GM12892 (cell line): ENCODE measurements around the gene LHCGR.

ENCODE experiments used
- POLR2A ChIP-seq: IDR thresholded peaks from 2 replicates; pipeline ENCODE4 v1.6.1; 2011; ENCODE audit warnings: low read depth, low read length, control low read depth
- POLR2AphosphoS5 ChIP-seq: IDR thresholded peaks from 2 replicates; pipeline ENCODE4 v1.6.1; 2011; ENCODE audit warnings: low read depth, low read length, control low read depth
- TAF1 ChIP-seq: IDR thresholded peaks from 2 replicates; pipeline ENCODE4 v1.6.1; 2011; ENCODE audit warnings: low read depth, mild to moderate bottlenecking, control low read depth, low read length, borderline replicate concordance

- no peak for TF ChIP-seq TAF1
- no peak for TF ChIP-seq POLR2AphosphoS5
- TF ChIP-seq POLR2A: no peak
Measured at GRCh38 chr2:48725696-48726494, 29.6 kb downstream of the LHCGR start.
